Psoas muscle (tissue), 8 donors: ENCODE data around the gene LRRC55. TPM values are rescaled to one million over a fixed set of nuclear protein-coding genes. Genes with fewer than 3 reads are reported as not detected.
"Not testable (repeated sequence)": the region's sequence is repeated elsewhere in the genome, so short reads cannot be mapped to it uniquely, and the experiment has no call there.

Experiments used
- ATAC-seq, 4 donors: fragments of 200-7000 bp; cut with Tn5 transposase; one replicate each; pipeline ENCODE4 v1.9.1; 2020; ENCODE audit warnings: moderate library complexity in 3 of 4, mild to moderate bottlenecking in 2 of 4
- DNase-seq, 2 donors: peaks; one replicate each; pipeline ENCODE4 v3.0.0-alpha.2; 2020
- H3K27ac ChIP-seq: fragments of 200-600 bp; one replicate; pipeline ENCODE4 v1.8.0; 2022
- H3K27me3 ChIP-seq, 3 donors: fragments of 200-600 bp in 1 of 3; one replicate each; pipeline versions ENCODE4 v1.6.1 to v1.8.0; 2013 to 2022; ENCODE audit warnings: low read length in 2 of 3, mild to moderate bottlenecking in 2 of 3, moderate library complexity in 1 of 3; ENCODE audit not compliant: insufficient read depth in 3 of 3
- H3K36me3 ChIP-seq, 2 donors: fragments of 200-600 bp in 1 of 2; one replicate each; pipeline versions ENCODE4 v1.6.1 to v1.8.0; 2013 to 2022; ENCODE audit warnings: low read depth in 1 of 2, mild to moderate bottlenecking in 1 of 2, moderate library complexity in 1 of 2; ENCODE audit not compliant: insufficient read depth in 1 of 2
- H3K4me1 ChIP-seq: fragments of 200-600 bp; one replicate; pipeline ENCODE4 v1.8.0; 2022
- H3K4me3 ChIP-seq: fragments of 200-600 bp; one replicate; pipeline ENCODE4 v1.8.0; 2022; ENCODE audit warnings: mild to moderate bottlenecking
- H3K9me3 ChIP-seq: fragments of 200-600 bp; one replicate; pipeline ENCODE4 v1.8.0; 2022
- WGBS, 3 donors: extraction: QIAGEN DNeasy Blood & Tissue Kit; methylation state at CpG; one replicate each; pipeline versions ENCODE4 v1.1.6 to v1.1.7; 2013; 5-methylcytosine and 5-hydroxymethylcytosine counted together
- intact Hi-C, 2 donors: fragments of 100-400 bp; cut with DNase I; formaldehyde crosslinking; loops; one replicate each; pipeline versions ENCODE4 v1.11.0 to v1.14.2; 2022
- polyA plus RNA-seq, 3 donors: library from polyadenylated mRNA; stranded (reverse); fragments of 200-250 nt; gene quantifications; one replicate each; pipeline ENCODE4 v1.2.3, GENCODE V29; 2013
- total RNA-seq, 4 donors: library from RNA; stranded (reverse); fragmentation: NEBNext Ultra II Directional in 2 of 4; extraction: Animal tissue kit (Norgen Biotek cat#: 25700) in 2 of 4; gene quantifications; one replicate each; pipeline versions ENCODE4 v1.2.1 to v1.2.4, GENCODE V29; 2021 to 2023
- TF ChIP-seq, protein P1 (sequence below): fragments of 200-600 bp; IDR thresholded peaks from one replicate; pipeline ENCODE4 v1.8.0; 2022; ENCODE audit warnings: antibody characterized with exemption
- donor health status: healthy with polysubstance abuse.
- donor health status: DM: no; HTN: no; CAD: no; lungs with moderate emphysema.
- donor health status: Bipolar disorder and iron deficiency.
- donor health status: healthy.
- donor health status: DM: yes; HTN: yes; CAD: no.
- donor health status: DM: no; HTN: no; CAD: no.
- donor health status: DM: no; HTN: no; CAD: no.
- donor health status: DM: yes; HTN: yes; CAD: no.

The LRRC55 gene
- total and polyA plus RNA-seq, 7 donors = 0.04 to 0.27 (median 0.08) TPM

DNA sequence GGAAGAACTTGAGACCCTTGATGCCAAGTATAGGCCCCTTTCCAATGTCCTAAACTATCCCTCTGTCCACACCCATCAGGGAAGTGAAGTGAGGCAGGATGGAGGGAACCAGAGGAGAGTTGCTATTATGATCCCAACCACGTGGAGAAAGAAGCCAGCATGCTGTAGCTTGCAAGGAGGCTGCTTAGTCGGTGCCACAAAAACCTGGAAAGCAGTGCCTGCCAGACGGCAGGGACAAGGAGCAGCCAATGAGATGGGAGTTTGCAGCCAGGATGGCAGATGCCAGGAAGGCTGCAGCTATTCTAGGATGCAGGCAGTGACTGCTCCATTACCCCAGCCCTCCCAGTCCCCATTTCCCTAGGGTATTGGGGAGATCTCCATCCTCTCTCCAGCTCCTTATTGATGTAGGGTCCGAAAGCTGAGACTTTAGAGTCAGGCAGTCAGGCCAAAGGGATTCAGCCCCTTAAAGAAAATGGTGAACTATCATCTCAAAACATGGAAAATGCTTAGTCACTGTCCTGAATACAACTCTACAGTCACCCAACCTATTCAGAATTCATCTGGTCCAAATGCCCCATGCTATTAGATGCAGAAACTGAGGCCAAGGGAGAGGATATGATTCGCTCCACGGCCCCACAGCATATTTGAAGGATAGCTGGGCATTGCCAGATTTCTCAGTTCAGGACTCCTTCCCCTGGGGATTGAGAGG is 18.4 kb upstream of the LRRC55 start:
- H3K4me3 ChIP-seq = no peak overlapping the region
- 42 to 65% (median 49%) methylated on average over 6 of the region's 6 CpGs for WGBS, 3 donors
- intact Hi-C loops = no loop called here
- no peaks in the 10 kb centered on the region for H3K36me3 ChIP-seq
- ATAC-seq (no peak), DNase-seq (no peak)
- no peaks in the 10 kb centered on the region for H3K4me1 ChIP-seq
- TF ChIP-seq, protein P1, sequence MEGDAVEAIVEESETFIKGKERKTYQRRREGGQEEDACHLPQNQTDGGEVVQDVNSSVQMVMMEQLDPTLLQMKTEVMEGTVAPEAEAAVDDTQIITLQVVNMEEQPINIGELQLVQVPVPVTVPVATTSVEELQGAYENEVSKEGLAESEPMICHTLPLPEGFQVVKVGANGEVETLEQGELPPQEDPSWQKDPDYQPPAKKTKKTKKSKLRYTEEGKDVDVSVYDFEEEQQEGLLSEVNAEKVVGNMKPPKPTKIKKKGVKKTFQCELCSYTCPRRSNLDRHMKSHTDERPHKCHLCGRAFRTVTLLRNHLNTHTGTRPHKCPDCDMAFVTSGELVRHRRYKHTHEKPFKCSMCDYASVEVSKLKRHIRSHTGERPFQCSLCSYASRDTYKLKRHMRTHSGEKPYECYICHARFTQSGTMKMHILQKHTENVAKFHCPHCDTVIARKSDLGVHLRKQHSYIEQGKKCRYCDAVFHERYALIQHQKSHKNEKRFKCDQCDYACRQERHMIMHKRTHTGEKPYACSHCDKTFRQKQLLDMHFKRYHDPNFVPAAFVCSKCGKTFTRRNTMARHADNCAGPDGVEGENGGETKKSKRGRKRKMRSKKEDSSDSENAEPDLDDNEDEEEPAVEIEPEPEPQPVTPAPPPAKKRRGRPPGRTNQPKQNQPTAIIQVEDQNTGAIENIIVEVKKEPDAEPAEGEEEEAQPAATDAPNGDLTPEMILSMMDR = no peak
- no peak overlapping the region for H3K27ac ChIP-seq
- no peaks in the 10 kb centered on the region for H3K9me3 ChIP-seq
- no peaks in the 10 kb centered on the region for H3K27me3 ChIP-seq

DNA sequence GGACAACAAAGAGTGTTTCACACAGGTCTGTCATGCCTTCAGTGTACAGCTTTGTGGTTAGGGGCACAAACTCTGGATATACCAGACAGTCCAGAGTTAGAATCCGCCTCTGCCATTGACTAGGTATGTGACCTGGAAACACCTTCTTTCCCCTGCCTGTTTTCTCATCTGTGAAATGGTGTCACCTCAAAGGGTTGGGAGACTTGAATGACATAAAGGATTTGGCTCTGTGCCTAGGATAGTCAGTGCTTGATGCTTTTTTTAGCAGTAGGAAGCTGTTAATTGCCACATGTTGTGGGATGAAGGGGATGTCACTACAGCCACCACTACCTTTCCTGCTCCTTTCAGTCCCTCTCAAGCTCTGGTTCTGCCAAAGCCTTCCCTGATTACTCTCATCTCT is 17.4 kb upstream of the LRRC55 start:
- WGBS, 3 donors = 88 to 92% (median 88%) methylated on average over 1 of the region's 1 CpG
- ATAC-seq (no peak), DNase-seq (no peak)
- no peaks in the 10 kb centered on the region for H3K27me3 ChIP-seq
- intact Hi-C loops = no loop called here
- no peak overlapping the region for H3K27ac ChIP-seq
- no peaks in the 10 kb centered on the region for H3K4me1 ChIP-seq
- H3K9me3 ChIP-seq = no peaks in the 10 kb centered on the region
- no peaks in the 10 kb centered on the region for H3K36me3 ChIP-seq
- TF ChIP-seq, protein P1 = no peak
- no peak overlapping the region for H3K4me3 ChIP-seq

DNA sequence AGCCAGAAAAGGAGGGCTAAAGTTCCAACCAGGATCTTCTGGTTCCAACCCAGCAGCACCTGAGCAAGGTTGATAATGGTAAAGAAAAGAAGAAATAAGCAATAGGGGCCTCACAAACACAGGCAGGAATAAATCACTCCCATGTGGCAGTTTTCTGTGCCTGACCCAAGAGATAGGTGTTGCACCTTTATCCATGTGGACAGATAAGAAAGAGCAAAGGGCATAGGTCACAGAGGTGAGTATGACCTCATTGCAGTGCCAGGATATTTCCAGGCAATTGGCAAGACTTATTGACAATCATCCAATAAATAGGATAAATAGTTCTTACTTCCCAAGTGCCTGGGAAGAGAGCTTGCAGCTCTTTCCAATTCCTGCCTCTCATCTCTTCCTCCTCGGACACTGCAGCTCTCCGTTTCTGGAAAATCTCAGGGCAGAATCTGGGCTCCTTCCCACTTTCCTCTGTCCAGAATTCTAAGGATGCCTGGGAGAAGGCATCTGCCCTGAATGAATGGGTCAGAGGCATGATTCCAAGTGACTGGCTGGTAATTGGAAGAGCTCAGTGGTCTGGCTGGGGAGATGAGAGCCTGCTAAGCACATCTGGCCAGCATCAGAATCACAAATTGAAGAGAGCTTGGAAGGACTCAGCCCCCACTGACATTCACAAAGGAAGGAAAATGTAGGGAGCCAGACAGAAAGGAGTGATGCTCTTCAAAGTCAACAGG is 14.5 kb upstream of the LRRC55 start:
- WGBS, 3 donors = 22 to 36% (median 32%) methylated on average over 2 of the region's 2 CpGs
- H3K36me3 ChIP-seq = no peaks in the 10 kb centered on the region
- ATAC-seq = no peak

DNA sequence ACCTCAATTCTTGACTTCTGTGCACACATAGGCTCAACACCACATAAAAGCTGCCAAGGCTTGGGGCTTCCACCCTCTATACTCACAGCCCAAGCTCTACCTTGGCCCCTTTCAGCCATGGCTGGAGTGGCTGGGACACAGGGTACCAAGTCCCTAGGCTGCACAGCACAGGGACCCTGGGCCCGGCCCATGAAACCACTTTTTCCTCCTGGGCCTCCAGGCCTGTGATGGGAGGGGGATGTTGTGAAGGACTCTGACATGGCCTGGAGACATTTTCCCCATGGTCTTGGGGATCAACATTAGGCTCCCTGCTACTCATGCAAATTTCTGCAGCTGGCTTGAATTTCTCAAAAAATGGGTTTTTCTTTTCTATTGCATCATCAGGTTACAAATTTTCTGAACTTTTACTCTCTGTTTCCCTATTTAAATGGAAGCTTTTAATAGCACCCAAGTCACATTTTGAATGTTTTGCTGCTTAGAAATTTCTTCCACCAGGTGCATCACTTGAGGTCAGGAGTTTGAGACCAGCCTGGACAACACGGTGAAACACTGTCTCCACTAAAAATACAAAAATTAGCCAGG is 11.9 kb upstream of the LRRC55 start:
- DNase-seq, ATAC-seq, H3K9me3 ChIP-seq, H3K27ac ChIP-seq, H3K4me1 ChIP-seq, H3K36me3 ChIP-seq, H3K4me3 ChIP-seq, intact Hi-C loops, H3K27me3 ChIP-seq: not testable (repeated sequence)
- 60 to 79% (median 60%) methylated on average over 2 of the region's 2 CpGs for whole genome bisulfite sequencing, 3 donors

More for the DNA sequence above, 14.5 kb upstream of the LRRC55 start:
- DNase-seq = no peak
- Histone ChIP-seq H3K4me1 (no peaks in the 10 kb centered on the region), H3K27ac (no peak overlapping the region), H3K27me3 (no peaks in the 10 kb centered on the region), H3K9me3 (no peaks in the 10 kb centered on the region), H3K4me3 (no peak overlapping the region)
- intact Hi-C loops = no loop called here
- TF ChIP-seq, protein P1 = no peak

DNA sequence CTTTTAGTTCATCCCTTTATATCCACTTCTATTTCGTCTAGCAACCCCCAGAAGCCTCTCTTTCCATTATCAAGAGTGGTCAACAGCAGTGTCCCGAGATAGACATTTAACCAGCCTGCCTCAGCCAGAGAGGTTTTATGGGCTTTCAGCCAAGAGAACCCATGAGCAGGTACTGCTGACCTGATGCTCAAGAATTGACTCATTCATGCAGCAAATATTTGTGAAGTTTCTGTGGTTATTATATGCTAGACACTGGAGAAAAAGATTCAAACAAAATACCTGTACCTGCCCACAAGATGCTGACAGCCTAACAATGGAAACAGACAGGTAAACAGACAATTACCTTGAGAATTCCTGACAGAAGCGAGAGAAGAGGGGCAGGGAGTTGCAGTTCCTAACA is 9.7 kb upstream of the LRRC55 start:
- Histone ChIP-seq H3K9me3 (no peaks in the 10 kb centered on the region), H3K36me3 (no peaks in the 10 kb centered on the region), H3K27me3 (no peaks in the 10 kb centered on the region), H3K4me3 (no peak overlapping the region), H3K27ac (no peak overlapping the region), H3K4me1 (no peaks in the 10 kb centered on the region)
- intact Hi-C loops = no loop called here
- ATAC-seq = no peak
- 80 to 87% (median 85%) methylated on average over 3 of the region's 3 CpGs for WGBS, 3 donors
- no peak for DNase-seq
- TF ChIP-seq, protein P1 = no peak
